Measurements from ENCODE around the gene NCAPD2. TPM values are rescaled to one million over a fixed set of nuclear protein-coding genes. Genes with fewer than 3 reads are reported as not detected.
A peak's percentile ranks its signal among the peaks of the same experiment; 100 is the strongest.

The NCAPD2 gene
- 10 to 100 TPM; 17.0 to 29.3 (median 23.0) TPM for total RNA-seq

GRCh38 chr12:6493497-6494257 is at the start of gene NCAPD2:
Gene NCAPD2 (plus strand): TSS chr12:6494102. CDS start chr12:6495099, 997 bp downstream.
- H3K9me3 ChIP-seq = no peaks in the 10 kb centered on the region
- peak within 1 kb of the TSS; percentile 88 to 98 (median 96) for H3K27ac ChIP-seq
- peak within 1 kb of the TSS; percentile 76 to 88 (median 82) for H3K4me3 ChIP-seq
- TF ChIP-seq CTCF (IDR thresholded peaks at IDR 0.05) (peak in 3 of 5 experiments; percentile 20 to 88 (median 82)), POLR2A (IDR thresholded peaks at IDR 0.05) (no peak), EP300 (IDR thresholded peaks at IDR 0.05) (peak in 1 of 2 donors; percentile 12)
- peak; percentile 84 to 88 for DNase-seq (ENCODE audit: low spot score in 2 of 2)
- WGBS, 2 donors = 0 to 1% methylated on average over 36 to 48 of the region's 49 CpGs
- H3K27me3 ChIP-seq = no peaks in the 10 kb centered on the region
- H3K36me3 ChIP-seq = peaks cover 0 to 31% (median 3%) of the 10 kb centered on the region in 3 donors
- H3K4me1 ChIP-seq = peaks cover 0 to 28% (median 20%) of the 10 kb centered on the region in 4 donors

GRCh38 chr12:6444704-6445688 is 48.9 kb upstream of the NCAPD2 start, which contains the start of gene CD27:
Gene CD27 (plus strand): TSS chr12:6444955. CDS start chr12:6445096, 141 bp downstream.
- H3K4me3 ChIP-seq = peak within 1 kb of the TSS in 1 of 4 donors; percentile 40
- H3K27ac ChIP-seq = peak within 1 kb of the TSS in 1 of 4 donors; percentile 68
- TF ChIP-seq EP300 (IDR thresholded peaks at IDR 0.05) (no peak), POLR2A (IDR thresholded peaks at IDR 0.05) (no peak), CTCF (IDR thresholded peaks at IDR 0.05) (no peak)
- H3K9me3 ChIP-seq = no peaks in the 10 kb centered on the region
- peaks cover 0 to 81% (median 0%) of the 10 kb centered on the region in 3 donors for H3K36me3 ChIP-seq
- 83 to 84% methylated on average over 16 of the region's 16 CpGs for WGBS, 2 donors
- no peaks in the 10 kb centered on the region for H3K27me3 ChIP-seq
- peaks cover 0 to 4% (median 1%) of the 10 kb centered on the region in 4 donors for H3K4me1 ChIP-seq
- no peak for DNase-seq (ENCODE audit: low spot score in 2 of 2)

- Histone ChIP-seq H3K27ac (peak overlapping the region; percentile 88 to 99 (median 92)), H3K9me3 (no peaks in the 10 kb centered on the region), H3K27me3 (no peaks in the 10 kb centered on the region), H3K4me3 (peak overlapping the region; percentile 39 to 76 (median 62)), H3K4me1 (peaks cover 0 to 28% (median 21%) of the 10 kb centered on the region in 4 donors), H3K36me3 (peaks cover 0 to 48% (median 0%) of the 10 kb centered on the region in 3 donors)
- DNase-seq (ENCODE audit: low spot score in 2 of 2) = no peak
- TF ChIP-seq EP300 (IDR thresholded peaks at IDR 0.05) = no peak
- TF ChIP-seq POLR2A (IDR thresholded peaks at IDR 0.05) = no peak
- TF ChIP-seq CTCF (IDR thresholded peaks at IDR 0.05) = no peak
- 60 to 64% methylated on average over 16 of the region's 16 CpGs for WGBS, 2 donors
Observed at GRCh38 chr12:6450091-6450868, 43.6 kb upstream of the NCAPD2 start.

- peak overlapping the region; percentile 39 to 76 (median 62) for H3K4me3 ChIP-seq
- H3K36me3 ChIP-seq = peaks cover 0 to 43% (median 0%) of the 10 kb centered on the region in 3 donors
- no peak for TF ChIP-seq CTCF (IDR thresholded peaks at IDR 0.05)
- no peak for TF ChIP-seq EP300 (IDR thresholded peaks at IDR 0.05)
- TF ChIP-seq POLR2A (IDR thresholded peaks at IDR 0.05) = no peak
- WGBS, 2 donors = 5 to 6% methylated on average over 11 of the region's 11 CpGs
- H3K27me3 ChIP-seq = no peaks in the 10 kb centered on the region
- peak in 1 of 2 donors; percentile 18 for DNase-seq (ENCODE audit: low spot score in 2 of 2)
- peaks cover 0 to 28% (median 21%) of the 10 kb centered on the region in 4 donors for H3K4me1 ChIP-seq
- peak overlapping the region; percentile 88 to 99 (median 92) for H3K27ac ChIP-seq
- no peaks in the 10 kb centered on the region for H3K9me3 ChIP-seq
Observed at GRCh38 chr12:6450869-6451347, 43.0 kb upstream of the NCAPD2 start.
